NCI-H1092 (cell line): Measurements from ENCODE around the gene UFD1.

Experiments
- DNase-seq: peaks from one replicate; lab custom pipeline; 2025; lab: John Stamatoyannopoulos, UW

The UFD1 gene

DNA sequence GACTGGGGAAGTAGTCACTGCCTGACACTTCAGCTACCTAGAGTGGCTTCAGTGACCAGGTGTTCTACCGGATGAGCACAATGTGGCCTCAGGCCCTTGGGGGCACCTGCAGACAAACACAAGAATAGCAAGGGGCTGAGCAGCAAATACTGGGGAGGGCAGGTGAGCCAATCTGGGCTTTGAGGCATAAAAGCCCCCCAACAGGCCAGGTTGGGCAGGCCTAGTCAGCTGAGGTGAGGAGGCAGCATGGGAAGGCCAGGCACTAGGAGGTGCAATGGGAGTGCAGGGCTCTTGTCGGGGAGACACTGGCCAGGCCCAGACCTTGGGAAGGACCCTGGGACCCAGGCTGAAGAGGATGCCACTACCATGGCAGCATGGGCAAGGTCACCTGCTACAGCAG, 9.0 kb downstream of the UFD1 start:
- no peak for DNase-seq

GRCh38 chr22:19469421-19469820, 9.6 kb downstream of the UFD1 start:
- DNase-seq, result no peak

DNA sequence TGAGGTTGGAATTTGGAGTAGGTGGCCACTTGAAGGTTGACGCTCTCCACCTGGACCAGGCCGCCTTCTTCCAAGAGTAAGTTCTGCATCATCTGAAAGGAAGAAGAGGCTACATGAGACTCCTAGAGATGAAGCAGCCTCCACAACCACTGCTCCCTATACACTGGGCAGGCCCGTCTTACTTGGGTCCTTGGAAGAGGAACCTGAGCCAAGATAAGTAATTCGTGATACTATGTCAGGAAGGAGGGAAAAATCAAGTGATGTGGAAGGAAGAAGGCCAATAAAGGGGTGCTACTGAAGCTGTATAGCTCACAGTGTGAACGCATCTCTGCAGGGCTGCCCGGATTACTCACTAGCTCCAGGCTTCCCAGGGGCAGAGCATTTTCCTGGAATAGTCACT, 11.1 kb downstream of the UFD1 start:
- no peak for DNase-seq

GRCh38 chr22:19466848-19467752, 11.9 kb downstream of the UFD1 start:
- no peak for DNase-seq

DNA sequence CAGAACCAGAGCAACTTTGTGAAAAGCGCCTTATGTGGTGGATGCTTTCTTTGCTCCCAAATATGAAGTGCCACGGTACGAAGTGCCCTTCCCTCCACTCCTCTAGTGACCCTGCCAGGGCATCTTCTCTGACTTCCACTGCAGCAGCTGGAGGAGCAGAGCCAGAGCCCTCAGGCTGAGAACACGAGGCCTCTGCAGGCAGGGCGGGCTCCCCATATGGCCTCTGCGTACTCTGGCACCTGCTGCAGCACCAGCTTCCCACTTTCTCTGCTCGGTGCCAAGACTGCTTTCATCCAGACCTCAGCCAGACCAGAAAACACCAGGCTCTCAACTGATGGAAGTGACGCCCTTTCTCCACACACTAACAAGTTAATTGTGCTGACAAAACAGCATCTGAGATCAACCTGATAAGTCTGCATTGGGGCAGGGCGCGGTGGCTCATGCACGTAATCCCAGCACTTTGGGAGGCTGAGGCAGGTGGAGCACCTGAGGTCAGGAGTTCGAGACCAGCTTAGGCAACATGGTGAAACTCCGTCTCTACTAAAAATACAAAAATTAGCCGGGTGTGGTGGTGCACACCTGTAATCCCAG, 12.8 kb downstream of the UFD1 start:
- DNase-seq, result no peak

- no peak for DNase-seq
These were observed 14.0 kb downstream of the UFD1 start for GRCh38 chr22:19464975-19465374.

DNA sequence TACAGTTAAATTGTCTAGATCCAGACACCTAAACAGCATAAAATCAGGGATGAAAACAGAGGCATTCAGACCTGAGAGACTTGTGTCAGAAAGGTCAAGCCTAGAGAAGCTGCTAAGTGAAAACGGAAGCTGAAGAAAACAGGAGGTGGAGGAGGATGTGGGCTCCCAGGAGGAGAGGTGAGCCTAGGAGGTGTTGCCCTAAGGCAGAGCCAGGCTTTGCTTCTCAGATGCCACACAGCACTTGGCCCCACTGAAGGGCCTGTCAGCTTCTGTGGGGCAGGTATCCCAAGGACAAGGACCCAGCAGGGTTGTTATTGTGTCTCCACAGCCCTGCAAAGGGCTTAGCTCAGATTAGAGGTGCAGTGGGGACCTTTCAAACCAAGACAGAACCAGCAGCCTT, 14.4 kb downstream of the UFD1 start:
- DNase-seq, result no peak

GRCh38 chr22:19463491-19464469, 15.2 kb downstream of the UFD1 start:
- no peak for DNase-seq

DNA sequence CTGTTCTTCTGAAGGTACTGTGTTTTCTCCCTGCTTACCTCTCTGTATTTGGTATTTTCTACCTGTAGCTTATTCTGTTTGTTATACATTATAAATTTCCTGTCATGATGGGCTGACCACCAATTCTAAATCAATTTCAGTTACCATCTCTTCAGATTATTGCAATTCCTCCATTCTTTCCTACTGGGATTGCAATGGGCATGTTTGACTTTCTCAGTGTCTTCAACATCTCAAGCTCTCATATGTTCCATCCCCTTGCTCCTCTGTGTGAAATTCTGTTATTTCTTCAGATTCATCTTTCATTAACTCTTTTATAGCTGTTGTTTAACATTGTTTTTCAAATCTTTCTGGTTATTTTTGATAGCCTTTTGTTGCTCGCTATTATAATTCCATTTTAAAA, 16.0 kb downstream of the UFD1 start:
- DNase-seq, result no peak

- DNase-seq, result no peak
These were observed 17.5 kb downstream of the UFD1 start for GRCh38 chr22:19461506-19461905.

- no peak for DNase-seq
These were observed 19.0 kb downstream of the UFD1 start for GRCh38 chr22:19460036-19460435.

GRCh38 chr22:19457828-19458428, 21.1 kb downstream of the UFD1 start:
- DNase-seq, result no peak

- DNase-seq, result no peak
These were observed 22.5 kb downstream of the UFD1 start for GRCh38 chr22:19456541-19456940.

DNA sequence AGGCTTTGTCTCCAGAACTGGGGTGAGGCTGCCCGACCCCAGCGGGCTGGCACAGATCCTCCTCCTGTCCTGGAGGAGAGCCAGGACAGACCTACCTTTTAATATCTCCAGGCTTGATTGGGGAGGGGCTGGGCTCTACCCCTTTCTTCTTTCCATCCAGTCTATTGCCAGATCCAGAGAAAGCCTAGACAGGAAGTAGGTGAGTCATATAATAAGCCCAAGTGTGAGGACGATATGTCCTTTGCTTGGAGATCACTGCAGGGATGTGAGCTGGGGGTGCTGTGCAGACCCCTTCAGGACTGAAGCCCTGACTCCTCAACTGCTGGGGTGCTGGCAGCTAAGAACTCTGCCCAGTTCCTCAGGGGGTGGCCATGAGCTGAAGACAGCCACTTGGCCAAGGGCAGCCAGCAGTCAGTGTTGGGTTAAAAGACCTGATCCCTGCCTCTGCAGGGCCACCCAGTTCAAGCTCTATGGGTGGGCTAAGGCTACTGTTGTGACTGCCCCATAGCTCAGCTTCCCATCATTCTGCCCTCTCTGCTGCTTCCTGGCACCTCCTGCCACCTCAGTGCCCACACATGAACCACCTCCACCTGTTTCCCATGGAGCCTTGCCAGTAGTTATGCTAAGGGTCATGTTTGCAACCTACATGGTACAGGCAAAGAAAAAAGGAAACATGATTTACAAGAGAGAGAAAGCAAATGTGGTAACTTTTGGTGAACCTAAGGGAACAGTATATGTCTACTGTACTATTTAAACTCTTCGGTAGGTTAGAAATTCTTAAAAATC, 23.2 kb downstream of the UFD1 start:
- no peak for DNase-seq

GRCh38 chr22:19455033-19455432, 24.0 kb downstream of the UFD1 start:
- no peak for DNase-seq

DNA sequence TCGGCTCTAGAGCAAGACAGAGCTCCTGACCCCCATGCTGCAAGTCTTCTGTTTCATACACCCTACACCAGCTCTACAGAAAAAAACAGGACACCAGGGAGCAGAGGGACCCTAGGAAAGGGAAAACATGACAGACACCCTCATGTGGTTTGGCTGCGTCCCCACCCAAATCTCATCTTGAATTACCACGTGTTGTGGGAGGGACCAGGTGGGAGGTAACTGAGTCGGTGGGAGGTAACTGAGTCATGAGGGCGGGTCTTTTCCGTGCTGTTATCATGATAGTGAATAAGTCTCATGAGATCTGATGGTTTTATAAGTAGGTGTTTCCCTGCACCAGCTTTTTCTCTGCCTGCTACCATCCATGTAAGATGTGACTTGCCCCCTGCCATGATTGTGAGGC, 24.8 kb downstream of the UFD1 start:
- no peak for DNase-seq

DNA sequence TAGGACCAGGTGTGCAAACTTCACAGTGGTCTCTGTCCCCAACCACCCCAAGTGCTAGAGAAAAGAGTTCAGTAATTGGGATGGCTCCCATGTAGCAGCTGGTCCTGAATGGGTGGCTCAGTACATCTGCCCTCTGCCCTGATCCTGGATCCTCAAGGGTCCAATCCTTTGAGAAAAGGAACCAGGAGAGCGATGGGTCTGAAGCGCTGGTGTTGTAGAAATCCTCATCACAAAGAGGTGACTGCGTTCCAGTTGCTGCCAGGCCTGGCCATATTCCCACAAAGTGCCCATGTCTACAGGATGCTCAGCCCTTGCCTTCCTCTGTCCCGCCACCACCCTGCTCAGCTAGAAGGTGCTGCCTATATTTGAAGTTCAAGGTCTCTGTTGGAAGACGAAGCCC, 25.3 kb downstream of the UFD1 start:
- no peak for DNase-seq

DNA sequence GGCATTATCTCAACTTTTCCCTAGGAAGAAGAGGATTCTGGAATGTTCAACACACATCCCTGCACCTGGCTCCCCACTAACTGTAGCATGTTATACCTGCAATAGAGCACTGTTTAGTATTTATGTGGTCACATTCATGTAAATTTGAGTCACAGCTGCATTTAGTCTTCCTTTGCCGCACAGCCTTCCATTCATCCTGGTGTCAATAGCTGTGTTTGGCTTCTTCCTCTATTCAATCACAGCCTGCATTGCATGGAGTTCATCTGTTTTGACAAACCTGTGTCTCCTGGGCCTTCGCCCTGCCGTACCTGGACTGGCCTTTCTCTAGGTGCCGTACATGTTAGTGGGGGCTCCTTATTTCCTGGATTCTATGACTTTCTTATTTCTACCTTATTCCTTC, 27.4 kb downstream of the UFD1 start:
- no peak for DNase-seq

GRCh38 chr22:19450363-19451175, 28.4 kb downstream of the UFD1 start:
- DNase-seq, result no peak

- DNase-seq, result no peak
These were observed 29.6 kb downstream of the UFD1 start for GRCh38 chr22:19449422-19449767.
